HL-60/S4 treated with retinoic acid at 250 ng/mL for 4 days and 3 days (cell line): ENCODE data around the gene GALNT2.

Source experiments
- in situ Hi-C: fragments of 300-500 bp; cut with MboI; formaldehyde crosslinking; loops from 2 replicates; pipeline ENCODE4 v1.7.0; 2022; ENCODE audit warnings: low sequenced_read_pairs

The GALNT2 gene

GRCh38 chr1:230226007-230226800 is 159.2 kb downstream of the GALNT2 start:
- in situ Hi-C loops = no loop called here

GRCh38 chr1:230226814-230227213 is 159.8 kb downstream of the GALNT2 start:
- in situ Hi-C loops = no loop called here

GRCh38 chr1:230228236-230228897 is 161.3 kb downstream of the GALNT2 start:
- in situ Hi-C loops = no loop called here

GRCh38 chr1:230230273-230230672 is 163.2 kb downstream of the GALNT2 start:
- in situ Hi-C loops = no loop called here

GRCh38 chr1:230230948-230231773 is 164.1 kb downstream of the GALNT2 start:
- in situ Hi-C loops = no loop called here

- in situ Hi-C loops = no loop called here
Measured at GRCh38 chr1:230231774-230232145, 164.7 kb downstream of the GALNT2 start.

GRCh38 chr1:230232371-230232771 is 165.3 kb downstream of the GALNT2 start:
- in situ Hi-C loops = no loop called here

- in situ Hi-C loops = no loop called here
Measured at GRCh38 chr1:230233786-230234185, 166.7 kb downstream of the GALNT2 start.

- in situ Hi-C loops = no loop called here
Measured at GRCh38 chr1:230235876-230236275, 168.8 kb downstream of the GALNT2 start.

GRCh38 chr1:230236301-230237008 is 169.4 kb downstream of the GALNT2 start:
- in situ Hi-C loops = no loop called here

GRCh38 chr1:230237009-230237370 is 170.0 kb downstream of the GALNT2 start:
- in situ Hi-C loops = no loop called here

GRCh38 chr1:230237805-230238204 is 170.8 kb downstream of the GALNT2 start:
- in situ Hi-C loops = no loop called here

- in situ Hi-C loops = no loop called here
Measured at GRCh38 chr1:230240446-230241086, 173.5 kb downstream of the GALNT2 start.

- in situ Hi-C loops = no loop called here
Measured at GRCh38 chr1:230242326-230242725, 175.3 kb downstream of the GALNT2 start.

GRCh38 chr1:230243146-230243545 is 176.1 kb downstream of the GALNT2 start:
- in situ Hi-C loops = no loop called here

- in situ Hi-C loops = no loop called here
Measured at GRCh38 chr1:230243583-230244353, 176.7 kb downstream of the GALNT2 start.

GRCh38 chr1:230246551-230246950 is 179.5 kb downstream of the GALNT2 start:
- in situ Hi-C loops = no loop called here

- in situ Hi-C loops = no loop called here
Measured at GRCh38 chr1:230248016-230248888, 181.2 kb downstream of the GALNT2 start.

- in situ Hi-C loops = no loop called here
Measured at GRCh38 chr1:230248889-230249270, 181.8 kb downstream of the GALNT2 start.
